Activated T-cell treated with anti-CD3 and anti-CD28 coated beads, Interleukin-2, amount 50 U/mL, for 1 hour (primary cell): ENCODE data around the gene RBM38.

Experiments
- DNase-seq: peaks from one replicate; pipeline ENCODE4 v3.0.0-alpha.2; 2020

RBM38 gene

DNA sequence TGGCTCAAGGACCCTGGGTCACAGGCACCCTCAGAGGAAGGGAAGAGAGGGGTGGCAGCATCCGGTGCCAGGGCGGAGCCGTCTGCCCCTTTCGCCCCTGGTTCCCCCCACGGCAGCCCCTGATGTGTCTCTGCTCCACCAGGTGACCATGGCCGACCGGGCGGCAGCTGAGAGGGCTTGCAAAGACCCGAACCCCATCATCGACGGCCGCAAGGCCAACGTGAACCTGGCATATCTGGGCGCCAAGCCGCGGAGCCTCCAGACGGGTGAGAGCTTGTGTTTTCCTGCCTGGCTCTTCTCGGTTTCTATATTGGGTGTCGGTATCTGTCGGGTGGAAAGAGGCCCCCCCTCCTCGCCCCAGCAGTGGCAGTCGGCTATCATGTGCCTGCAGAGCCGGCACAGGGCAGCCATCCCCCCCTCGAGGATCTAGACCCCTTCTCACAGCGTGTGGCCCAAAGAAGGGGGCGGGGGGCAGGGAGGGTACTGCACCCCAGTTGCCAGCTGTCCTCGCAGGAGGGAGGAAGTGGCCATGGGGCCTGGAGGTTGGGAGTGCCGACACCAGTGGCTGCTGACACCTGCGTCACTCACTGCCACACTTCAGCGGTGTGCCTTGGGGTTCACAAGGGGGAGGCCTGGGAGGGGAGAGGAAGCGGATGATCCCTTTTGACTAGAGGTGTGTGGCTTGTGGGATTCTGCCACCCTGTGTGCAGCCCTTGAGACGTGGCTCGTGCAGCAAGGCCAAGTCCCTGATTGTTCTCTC, 1.5 kb downstream of the RBM38 start:
- DNase-seq = peak; percentile 85

DNA sequence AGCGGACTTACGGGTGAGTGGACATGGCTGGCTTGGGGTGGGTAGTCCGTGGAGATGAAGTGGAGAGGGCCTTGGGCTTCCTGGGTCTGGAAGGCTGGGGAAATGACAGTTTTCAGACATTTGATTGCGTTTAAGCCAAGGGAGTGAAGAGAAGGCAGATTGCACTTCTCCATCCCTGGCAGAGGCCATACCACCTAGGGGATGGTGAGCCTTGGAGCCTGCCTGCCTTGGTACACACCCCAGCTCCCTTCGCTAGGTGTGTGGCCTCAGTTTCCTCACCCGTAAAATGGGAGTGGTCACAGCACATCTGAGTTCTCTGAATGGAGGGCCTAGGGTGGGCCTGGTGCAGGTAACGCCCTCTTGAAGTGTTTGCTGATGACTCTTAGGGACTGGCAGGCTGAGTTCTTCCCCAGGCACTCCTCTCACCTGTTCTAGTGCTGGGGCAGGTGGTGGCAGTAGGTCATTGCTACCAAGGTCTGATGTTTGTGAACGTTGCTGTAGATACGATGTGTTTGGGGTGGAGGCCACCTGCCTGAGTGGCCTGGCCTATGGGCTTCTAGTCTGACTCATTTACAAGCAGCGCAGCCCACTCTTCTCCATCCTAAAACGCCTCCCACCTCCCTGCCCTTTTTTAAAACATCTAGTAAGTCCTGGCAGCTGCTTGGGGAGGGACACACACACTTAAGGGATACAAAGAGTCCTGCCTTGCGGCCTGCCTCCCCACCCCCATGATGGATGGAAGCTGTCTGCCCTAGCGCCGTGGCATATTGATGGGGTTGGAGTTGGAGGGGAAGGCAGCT, 2.3 kb downstream of the RBM38 start:
- no peak for DNase-seq

DNA sequence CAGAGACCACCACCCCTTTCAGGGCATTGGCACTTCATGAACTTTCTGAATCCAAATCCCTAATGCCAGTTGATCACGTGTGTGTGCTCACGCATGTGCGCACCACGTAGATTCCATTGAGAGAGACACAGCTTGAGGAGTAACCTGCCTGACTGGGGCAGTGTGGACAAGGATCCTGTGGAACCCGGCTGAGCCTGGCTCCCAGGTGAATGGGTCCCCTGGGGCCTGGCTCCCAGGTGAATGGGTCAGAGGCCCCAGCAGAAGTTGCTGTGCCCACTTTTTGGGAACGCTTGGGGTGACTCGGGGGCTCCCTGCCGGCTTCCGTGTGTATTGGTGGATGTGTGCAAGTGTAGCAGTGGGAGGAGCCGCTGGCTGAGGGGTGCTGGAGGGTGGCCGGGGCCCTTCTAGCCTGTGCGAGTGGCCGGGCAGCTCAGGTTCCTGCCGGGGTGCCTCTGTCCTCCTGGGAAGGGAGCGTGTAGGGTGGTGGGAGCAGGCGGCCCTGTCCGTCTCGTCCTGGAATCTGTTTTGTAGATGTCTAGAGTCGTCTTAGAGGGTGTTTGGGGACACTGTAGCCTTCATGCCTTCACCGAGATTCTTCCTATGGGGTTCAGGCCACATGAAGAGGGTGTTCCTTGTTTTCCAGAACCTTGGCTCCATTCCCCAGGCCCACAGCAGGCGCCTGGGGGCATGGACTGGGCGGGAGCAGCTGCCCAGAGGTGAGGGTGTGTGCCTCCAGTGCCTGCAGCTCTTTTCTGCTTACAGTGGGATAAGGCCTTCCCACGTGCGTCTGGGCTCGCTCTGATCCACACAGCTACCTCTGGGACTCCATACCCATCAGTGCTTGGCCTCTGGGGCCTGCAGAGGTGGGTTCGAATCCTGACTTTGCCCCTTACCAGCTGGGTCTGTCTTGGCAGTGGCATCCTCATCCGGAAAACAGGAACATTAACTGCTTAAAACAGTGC, 3.2 kb downstream of the RBM38 start:
- DNase-seq = peak; percentile 19

DNA sequence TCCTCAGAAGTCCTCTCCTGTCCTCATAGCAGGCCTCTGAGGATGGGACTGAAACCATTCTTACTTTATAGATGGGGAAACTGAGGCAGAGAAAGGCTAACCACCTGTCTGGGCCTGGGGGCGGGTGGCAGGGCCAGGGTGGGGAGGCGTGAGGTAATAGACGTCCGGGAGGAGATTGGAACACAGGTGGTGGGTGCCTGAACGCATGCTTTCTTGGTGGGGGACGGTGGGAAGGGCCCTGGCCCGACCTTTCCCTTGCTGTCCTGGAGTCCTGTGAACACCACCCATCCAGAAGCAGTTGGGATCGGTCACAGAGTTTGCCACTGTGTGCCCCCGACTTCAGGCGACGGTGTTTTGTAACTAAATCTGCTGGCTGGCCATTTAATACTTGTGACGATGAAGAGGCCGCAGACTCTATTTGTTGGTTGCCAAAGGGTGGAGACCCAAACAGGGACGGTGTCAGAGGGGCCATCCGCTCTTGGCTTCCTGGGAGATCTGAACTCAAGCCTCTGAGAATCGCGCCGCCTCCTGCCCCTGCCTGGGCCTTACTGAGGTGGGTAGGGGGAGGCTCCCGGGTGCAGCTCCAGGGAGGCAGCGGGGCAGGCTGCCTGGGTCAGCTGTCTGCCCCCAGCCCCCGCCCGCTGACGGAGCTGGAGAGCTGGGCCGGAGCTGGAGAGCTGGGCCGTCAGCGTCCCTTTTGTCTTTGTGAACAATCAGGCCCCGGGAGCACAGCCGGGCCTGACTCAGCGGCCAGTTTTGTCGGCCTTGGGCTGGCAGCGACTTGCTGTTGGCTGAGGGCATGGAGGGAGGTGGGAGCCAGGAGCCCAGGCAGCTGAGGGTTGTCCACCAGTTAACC, 4.1 kb downstream of the RBM38 start:
- DNase-seq = peak; percentile 19

DNA sequence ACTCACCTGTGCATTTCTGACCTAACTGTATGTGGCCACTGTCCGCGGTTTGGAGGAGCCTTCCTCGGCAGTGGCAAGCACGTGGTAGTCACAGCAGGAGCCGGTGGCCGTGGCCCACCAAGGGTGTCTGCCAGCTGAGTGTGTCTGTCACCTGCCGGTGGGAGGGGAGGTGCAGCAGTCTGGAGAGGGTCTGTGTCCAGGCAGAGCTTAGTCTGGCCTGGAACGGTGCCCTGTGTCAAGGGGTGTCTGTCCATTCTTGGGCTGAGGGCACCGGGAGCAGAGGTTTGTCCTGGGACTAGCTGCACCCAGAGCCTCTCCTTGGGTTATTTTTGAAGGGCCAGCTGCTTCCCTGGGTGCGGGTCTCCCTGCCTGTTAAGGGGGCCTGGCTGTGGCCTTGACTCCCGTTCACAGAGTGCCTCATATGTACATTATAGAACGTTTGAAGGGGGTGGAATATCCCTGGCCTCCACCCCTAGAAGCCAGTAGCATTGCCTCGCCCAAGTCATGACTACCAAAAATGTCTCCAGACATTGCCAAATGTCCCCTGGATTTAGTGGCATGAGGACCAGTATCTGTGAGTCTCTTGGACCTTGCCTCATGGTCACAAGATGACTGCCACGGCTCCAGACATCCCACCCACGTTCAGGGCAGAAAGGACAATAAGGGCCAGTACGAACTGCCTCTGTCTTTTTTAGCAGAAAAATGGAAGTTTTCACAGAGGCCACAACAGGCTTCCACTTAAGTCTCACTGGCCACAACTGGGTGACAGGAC, 5.2 kb downstream of the RBM38 start:
- peak; percentile 20 for DNase-seq

DNA sequence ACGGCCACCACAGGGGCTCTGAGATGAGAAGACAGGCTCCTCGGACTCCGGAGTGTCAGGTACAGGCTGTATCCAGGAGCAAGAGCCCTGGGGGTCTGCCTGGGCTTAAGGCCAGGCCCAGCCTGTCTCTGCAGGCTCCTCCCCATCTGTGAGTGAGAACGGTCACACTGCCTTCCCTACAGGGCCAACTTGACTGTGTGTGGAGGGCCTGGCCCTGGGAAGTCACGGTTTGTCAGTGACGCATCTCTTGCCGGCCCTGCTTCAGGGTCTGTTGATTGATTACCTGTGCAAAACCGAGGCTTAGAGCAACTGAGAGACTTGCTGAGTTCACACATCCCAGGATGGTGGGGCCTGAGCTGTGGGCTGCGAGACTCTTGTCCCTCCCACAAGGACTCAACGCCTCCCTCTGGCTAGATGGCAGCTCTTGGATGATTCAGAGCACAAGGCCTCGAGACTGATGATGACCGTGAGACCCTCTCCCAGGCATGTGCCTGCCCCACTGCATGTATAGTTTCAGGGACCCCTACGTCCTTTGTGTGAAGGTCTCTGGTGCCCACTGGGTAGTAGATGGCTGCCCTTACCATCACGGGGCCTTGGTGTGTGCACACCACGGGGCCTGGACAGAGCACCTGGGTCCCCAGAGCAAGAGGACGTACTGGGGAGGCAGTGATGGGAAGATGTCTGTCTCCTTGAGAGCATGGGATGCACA, 5.9 kb downstream of the RBM38 start:
- no peak for DNase-seq

DNA sequence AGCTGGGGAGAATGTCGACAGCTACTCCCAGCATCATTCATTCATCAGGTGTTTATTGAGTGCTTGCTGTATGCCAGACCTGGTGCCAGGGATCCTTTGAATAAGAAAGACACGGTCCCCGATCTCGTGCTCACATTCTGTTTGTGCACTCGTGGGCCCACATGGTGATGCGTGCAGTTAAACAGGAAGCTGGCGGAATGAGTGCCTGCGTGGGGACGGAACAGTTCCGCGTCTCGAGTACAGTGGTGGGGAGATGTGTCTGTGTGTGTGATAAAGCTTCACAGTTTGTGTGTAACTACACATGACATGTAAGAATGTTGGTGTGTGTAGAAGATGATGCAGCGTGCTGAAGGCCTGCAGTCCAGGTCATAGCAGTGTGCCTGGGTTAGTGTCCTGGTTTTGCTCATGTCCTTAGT, 6.5 kb downstream of the RBM38 start:
- peak; percentile 71 for DNase-seq

DNA sequence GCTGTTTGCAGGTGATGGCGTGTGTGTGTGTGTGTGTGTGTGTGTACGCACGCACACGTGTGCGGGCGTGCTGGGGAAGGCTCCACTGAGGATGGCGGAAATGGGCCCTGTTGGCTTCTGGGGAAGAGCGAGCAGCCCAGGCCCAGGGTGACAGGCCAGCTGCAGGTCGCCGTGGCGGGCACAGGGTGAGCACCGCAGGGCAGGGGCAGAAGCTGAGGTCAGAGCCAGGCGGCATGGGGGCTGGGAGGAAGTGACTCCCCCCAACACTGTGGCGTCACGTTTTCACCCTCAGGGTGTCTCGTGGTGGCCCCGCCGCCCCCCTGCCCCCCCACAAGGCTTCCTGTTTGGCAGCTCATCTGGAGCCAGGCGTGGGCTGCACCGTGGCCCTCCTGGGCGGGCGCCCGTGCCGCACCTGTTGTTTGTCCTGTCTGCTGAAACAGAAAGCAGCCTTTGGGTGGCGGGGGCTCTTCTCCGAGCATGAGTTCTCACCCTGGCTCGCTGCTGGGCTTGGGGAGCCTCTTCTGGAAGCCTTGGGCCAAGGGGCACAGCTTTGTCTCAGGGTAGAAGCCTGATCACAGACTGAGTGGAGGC, 7.1 kb downstream of the RBM38 start:
- peak; percentile 89 for DNase-seq

DNA sequence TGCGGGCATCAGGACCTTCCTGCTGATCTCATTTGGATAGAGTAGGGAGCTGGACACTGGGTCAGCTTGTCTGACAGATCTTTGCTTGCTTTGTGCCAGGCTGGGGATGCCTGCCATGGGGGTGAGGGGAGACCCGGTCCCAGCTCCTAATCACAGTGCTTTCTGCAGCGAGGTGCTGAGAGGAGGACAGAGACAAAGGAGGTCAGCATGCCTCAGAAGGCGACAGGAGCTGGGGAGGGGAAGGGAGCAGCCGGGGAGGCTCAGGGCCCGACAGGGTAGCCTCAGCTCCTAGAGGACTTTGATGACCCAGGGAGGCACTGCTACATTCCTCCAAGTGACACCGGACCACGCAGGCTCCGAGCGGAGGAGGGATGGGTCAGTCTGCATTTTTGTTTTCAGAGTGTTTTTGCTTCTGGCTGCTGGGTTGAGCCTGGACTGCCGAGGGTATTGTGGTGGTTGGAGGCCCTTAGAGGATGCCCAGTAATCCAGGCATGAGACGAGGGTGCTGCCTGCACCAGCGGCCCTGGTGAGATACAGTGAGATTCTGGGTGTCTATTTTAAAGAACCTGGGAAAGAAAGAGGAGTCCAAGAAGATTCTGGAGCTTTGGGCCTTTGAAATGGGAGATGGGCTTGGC, 7.8 kb downstream of the RBM38 start:
- DNase-seq = no peak

DNA sequence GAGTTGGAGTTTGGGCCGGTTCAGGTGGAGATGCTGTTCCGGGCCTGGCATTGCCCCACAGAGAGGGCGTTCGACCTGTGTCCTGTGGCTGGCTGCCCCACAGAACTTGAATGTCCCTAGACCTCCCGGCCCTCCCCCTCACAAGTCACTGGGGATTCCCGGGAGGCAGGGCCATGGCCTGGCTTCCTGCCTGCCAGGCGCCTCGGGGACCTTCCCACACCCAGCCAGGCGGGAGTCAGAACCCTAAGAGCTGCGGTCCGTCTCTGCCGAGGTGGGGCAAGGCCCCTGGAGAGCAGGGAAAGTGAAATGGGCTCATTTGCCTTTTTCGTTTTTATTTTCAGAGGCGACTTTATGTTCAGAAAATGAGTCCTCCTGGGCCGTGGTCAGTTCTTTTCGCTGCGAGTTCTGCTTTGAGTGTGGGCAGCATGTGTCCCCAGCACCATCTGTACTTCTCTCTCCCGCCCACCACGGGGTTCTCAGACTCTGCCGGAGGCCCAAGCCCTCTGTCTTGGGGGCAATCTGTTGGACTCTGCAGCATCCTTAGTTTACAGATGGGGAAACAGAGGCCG, 8.5 kb downstream of the RBM38 start:
- DNase-seq = no peak

DNA sequence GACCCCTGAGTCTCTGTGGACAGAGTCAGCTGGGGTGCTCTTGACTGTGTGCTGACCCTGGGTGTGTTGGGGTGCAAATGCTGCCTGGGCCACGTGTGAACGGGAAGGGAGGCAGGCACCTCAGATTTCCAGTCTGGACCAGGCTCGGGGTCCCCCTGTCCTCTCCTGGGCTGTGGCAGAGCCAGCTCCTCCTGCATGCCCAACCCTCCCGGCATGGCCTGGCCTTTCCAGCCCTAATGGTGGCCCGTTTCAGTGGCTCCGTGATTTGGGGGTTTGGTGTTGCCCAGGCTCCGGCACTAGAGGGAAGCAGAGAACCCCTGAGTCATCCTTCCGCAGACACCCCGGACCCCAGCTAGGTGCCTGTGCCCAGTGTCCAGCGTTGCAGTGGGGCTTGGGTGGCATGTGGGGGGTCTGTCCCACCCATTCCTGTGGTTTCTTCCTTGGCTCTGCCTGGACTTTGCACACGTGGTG, 9.1 kb downstream of the RBM38 start:
- no peak for DNase-seq

DNA sequence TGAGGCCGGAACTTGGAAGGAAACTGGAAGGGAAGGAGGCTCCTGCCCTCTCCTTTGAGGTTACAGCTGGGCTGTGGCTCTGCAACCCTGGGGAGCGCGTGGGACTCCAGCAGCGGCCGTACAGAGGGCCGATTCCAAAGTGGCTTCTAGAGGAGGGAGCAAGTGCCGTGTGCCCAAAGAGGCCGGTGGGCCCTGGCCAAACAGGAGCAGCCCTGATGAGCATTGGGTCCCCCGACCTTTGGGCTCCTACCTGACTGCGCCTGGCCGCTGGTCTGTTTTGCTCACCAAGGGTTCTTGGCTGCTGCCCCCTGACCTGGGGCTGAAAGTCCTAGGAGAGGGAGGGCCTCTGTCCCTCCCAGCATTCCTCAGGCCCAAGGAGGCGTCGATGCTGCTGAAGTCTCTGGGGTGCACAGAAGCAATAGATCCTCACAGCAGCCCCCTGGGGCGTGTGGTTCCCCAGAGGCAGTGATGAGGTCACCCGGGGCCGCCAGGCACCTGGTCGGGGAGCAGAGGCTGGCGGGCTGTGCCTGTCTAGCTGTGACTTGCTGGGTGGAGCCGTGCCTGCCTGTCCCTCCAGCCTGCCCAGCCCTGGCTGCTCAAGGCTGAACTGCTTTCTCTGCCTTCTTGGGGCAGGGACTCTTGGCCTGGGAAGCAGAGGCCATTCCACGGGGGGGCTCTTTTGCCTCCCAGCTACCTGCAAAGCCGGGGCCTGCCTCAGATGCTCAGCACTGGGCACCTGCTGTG, 9.8 kb downstream of the RBM38 start:
- DNase-seq = no peak

DNA sequence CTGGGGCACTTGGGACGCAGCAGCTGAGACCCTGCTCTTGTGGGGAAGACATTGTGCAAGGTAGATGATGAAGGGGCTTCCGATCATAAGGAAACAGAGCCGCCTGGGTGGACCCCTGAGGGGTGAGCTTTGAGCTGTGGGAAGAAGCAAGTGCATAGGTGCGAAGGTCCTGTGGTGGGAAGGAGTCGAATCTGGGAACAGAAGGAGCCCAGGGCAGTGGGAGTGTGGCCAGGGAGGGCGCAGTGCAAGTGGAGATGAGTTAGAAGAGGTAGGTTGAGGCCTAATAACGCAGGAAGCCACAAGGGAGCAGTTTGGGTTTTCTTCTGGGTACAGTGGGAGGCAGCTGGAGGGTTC, 10.3 kb downstream of the RBM38 start:
- no peak for DNase-seq

DNA sequence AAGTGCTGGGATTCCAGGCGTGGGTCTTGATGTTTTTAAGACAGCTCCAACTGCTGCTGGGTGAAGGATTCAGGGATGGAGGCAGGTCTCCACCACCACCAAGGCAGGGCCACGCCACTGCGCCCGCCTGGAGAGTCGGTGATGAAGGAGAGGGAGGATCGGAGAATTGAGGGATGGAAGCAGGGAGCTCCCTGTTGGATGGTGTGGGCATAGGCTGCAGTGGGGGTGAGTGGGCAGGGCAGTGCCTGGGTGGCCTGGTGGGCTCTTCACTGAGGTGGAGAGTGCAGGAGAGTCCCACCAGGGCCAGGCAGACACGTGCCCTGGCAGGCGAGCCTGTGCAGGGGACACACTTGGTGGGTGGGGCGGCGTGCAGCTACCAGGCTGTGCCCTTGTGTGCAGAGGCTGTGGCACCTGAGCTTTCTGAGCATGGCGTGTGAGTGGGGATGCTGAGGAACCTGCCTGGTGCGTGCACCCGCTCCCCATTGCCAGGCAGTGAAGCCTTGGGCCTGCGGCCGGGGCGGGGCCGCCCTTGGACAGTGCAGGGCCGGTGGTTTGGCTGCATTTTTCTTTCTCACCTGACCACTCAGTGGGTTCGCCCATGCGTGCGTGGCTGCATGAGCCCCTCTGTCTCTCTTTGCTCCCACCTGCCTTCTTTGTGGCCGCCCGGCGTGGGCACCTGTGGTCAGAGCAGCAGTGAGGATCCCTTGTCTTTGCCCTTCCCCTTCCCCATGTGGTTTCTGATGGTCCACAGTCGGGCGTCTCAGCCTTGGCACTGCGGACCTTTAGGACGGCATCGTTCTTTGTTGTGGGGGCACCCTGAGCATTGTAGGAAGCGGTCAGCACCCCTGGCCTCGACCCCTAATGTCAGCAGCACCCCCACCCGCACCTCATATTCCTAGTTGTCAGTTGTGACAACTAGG, 11.3 kb downstream of the RBM38 start:
- DNase-seq = no peak

DNA sequence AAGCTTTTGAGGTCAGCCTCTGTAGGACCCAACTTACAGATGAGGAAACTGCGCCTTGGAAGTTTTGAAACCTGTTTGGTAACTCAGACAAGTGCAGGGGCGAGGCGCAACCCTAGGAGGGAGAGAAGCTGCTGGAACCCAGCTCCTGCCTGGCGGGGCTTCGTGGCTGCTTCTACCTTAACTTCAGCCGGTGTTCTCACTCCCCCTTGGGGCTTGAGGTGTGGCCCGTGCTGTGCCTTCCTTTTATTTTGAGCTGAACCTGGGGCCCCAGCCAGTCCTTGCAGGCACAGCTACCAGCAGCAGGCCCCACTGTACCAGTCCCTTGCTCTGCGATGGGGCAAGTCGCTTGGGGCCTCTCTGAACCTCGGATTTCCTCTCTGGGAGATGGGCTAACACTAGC, 12.0 kb downstream of the RBM38 start:
- no peak for DNase-seq

DNA sequence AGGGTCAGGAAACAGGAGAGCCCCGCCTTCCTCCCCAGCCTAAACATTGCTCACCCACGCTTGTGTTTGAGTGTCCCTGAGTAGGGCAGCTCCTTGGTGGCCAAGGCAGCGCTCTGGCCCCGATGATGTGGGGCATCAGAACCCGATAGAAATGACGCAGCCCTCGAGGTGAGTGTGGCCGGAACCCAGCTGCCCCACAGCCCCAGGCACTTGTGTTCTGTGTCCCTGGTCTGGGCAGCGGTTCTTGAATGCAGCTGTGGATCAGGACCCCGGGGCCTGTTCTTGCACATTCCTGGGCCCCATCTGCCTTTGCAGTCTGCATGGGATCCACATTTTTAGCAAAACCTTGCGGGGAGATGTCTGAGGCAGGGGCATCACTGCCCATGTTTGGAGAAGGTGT, 12.8 kb downstream of the RBM38 start:
- no peak for DNase-seq

DNA sequence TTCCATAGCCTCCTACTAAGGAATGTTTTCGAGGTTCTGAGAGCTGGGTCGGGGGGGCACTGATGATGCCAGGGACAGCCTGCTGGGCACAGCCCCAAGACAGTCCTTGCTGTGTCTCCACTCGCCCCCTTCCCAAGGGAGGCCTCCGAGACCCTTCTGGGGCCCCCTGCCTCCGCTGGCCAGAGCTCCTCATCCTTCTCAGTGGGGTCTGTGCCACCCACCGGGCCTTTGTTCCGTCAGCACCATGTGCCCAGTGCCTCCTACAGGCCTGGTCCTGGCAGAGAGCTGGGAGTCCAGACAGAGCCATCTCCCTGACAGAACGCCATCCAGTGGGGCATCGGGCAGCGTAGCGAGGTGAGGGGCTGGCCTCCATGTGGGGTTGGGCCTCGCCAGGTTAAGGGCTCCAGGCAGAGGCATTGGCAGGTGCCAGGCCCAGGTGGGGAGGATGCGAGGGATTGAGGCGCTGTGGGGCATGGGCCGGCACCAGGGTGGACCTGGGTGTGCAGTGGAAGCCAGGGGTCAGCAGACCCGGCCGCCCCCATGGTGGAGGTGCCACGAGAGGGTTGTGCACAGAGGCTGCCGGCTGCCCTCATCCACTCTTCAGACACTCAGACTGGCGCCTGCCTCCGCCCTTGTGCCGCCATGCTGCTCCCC, 13.3 kb downstream of the RBM38 start:
- no peak for DNase-seq
